Muscle layer of colon (tissue), 2 donors: ENCODE results near the gene PRKCH.
"Not testable (repeated sequence)": the region's sequence is repeated elsewhere in the genome, so short reads cannot be mapped to it uniquely, and the experiment has no call there.

Source experiments
- H3K27ac ChIP-seq: one replicate; pipeline ENCODE4 v1.7.0; 2013; ENCODE audit warnings: low read depth, mild to moderate bottlenecking, low read length, moderate library complexity
- H3K27me3 ChIP-seq, 2 donors: one replicate each; pipeline ENCODE4 v1.7.0; 2013; ENCODE audit warnings: low read length in 2 of 2, mild to moderate bottlenecking in 2 of 2; ENCODE audit not compliant: insufficient read depth in 2 of 2, control insufficient read depth in 1 of 2
- H3K36me3 ChIP-seq: one replicate; pipeline ENCODE4 v1.7.0; 2013; ENCODE audit warnings: mild to moderate bottlenecking, low read length; ENCODE audit not compliant: insufficient read depth
- H3K4me1 ChIP-seq: one replicate; pipeline ENCODE4 v1.7.0; 2013; ENCODE audit warnings: mild to moderate bottlenecking, low read length; ENCODE audit not compliant: insufficient read depth
- H3K4me3 ChIP-seq, 2 donors: one replicate each; pipeline ENCODE4 v1.7.0; 2013; ENCODE audit warnings: low read length in 2 of 2, low read depth in 1 of 2, mild to moderate bottlenecking in 1 of 2, moderate library complexity in 1 of 2
- H3K9ac ChIP-seq: one replicate; pipeline ENCODE4 v1.7.0; 2013; ENCODE audit warnings: low read length
- H3K9me3 ChIP-seq: one replicate; pipeline ENCODE4 v1.7.0; 2013; ENCODE audit warnings: mild to moderate bottlenecking, low read length
- donor health status: abdominal sarcoma.
- donor health status: Adenocarcinoma of cecum.

Gene PRKCH

GRCh38 chr14:61308701-61309100 is 12.7 kb upstream of the PRKCH start:
- not testable (repeated sequence) for H3K9me3 ChIP-seq, H3K9ac ChIP-seq, H3K36me3 ChIP-seq, H3K27ac ChIP-seq, H3K4me3 ChIP-seq, H3K27me3 ChIP-seq, H3K4me1 ChIP-seq

GRCh38 chr14:61315313-61315712 is 6.1 kb upstream of the PRKCH start:
- H3K9ac ChIP-seq: no peak overlapping the region
- H3K4me1 ChIP-seq: no peaks in the 10 kb centered on the region
- H3K27me3 ChIP-seq: no peaks in the 10 kb centered on the region
- H3K36me3 ChIP-seq: no peaks in the 10 kb centered on the region
- no peak overlapping the region for H3K4me3 ChIP-seq
- no peak overlapping the region for H3K27ac ChIP-seq
- no peaks in the 10 kb centered on the region for H3K9me3 ChIP-seq

GRCh38 chr14:61319086-61319485 is 2.3 kb upstream of the PRKCH start:
- Histone ChIP-seq H3K9ac (no peak overlapping the region), H3K36me3 (no peaks in the 10 kb centered on the region), H3K4me3 (no peak overlapping the region), H3K4me1 (no peaks in the 10 kb centered on the region), H3K27ac (no peak overlapping the region), H3K27me3 (peaks cover 6 to 22% of the 10 kb centered on the region in 2 donors), H3K9me3 (no peaks in the 10 kb centered on the region)

DNA sequence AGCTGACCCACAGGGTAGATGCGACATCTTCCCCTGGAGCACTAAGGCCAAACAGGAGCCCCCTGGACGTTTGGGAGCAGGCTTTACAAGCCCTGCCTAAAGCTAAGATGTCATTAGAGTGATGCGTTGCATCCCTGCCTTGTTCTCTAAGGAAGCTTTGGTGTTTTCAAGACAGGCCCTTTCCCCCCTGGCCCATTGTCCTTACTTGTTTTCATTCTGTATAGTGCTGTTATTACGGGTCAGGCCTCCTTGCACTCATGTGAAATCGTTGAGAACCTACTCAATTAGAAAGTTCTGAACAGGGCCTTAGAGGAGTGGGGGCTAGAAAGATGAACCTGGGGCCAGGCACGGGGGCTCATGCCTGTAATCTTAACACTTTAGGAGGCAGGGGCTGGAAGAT is 1.7 kb upstream of the PRKCH start:
- no peak overlapping the region for H3K27ac ChIP-seq
- no peaks in the 10 kb centered on the region for H3K4me1 ChIP-seq
- no peaks in the 10 kb centered on the region for H3K36me3 ChIP-seq
- peaks cover 6 to 22% of the 10 kb centered on the region in 2 donors for H3K27me3 ChIP-seq
- H3K4me3 ChIP-seq: no peak overlapping the region
- no peaks in the 10 kb centered on the region for H3K9me3 ChIP-seq
- H3K9ac ChIP-seq: no peak overlapping the region

- not testable (repeated sequence) for H3K4me1 ChIP-seq, H3K9me3 ChIP-seq, H3K27ac ChIP-seq
Measured at GRCh38 chr14:61320170-61320569, 1.2 kb upstream of the PRKCH start.

GRCh38 chr14:61320806-61321384 is 484 bp upstream of the PRKCH start:
- H3K36me3 ChIP-seq: no peaks in the 10 kb centered on the region
- peak overlapping the region; percentile 42 to 50 for H3K4me3 ChIP-seq
- no peak overlapping the region for H3K27ac ChIP-seq
- H3K9me3 ChIP-seq: no peaks in the 10 kb centered on the region
- peaks cover 6 to 22% of the 10 kb centered on the region in 2 donors for H3K27me3 ChIP-seq
- no peaks in the 10 kb centered on the region for H3K4me1 ChIP-seq
- no peak overlapping the region for H3K9ac ChIP-seq

More at GRCh38 chr14:61320170-61320569, 1.2 kb upstream of the PRKCH start:
- H3K4me3 ChIP-seq, H3K9ac ChIP-seq, H3K36me3 ChIP-seq: not testable (repeated sequence)
- peaks cover 6 to 22% of the 10 kb centered on the region in 2 donors for H3K27me3 ChIP-seq

DNA sequence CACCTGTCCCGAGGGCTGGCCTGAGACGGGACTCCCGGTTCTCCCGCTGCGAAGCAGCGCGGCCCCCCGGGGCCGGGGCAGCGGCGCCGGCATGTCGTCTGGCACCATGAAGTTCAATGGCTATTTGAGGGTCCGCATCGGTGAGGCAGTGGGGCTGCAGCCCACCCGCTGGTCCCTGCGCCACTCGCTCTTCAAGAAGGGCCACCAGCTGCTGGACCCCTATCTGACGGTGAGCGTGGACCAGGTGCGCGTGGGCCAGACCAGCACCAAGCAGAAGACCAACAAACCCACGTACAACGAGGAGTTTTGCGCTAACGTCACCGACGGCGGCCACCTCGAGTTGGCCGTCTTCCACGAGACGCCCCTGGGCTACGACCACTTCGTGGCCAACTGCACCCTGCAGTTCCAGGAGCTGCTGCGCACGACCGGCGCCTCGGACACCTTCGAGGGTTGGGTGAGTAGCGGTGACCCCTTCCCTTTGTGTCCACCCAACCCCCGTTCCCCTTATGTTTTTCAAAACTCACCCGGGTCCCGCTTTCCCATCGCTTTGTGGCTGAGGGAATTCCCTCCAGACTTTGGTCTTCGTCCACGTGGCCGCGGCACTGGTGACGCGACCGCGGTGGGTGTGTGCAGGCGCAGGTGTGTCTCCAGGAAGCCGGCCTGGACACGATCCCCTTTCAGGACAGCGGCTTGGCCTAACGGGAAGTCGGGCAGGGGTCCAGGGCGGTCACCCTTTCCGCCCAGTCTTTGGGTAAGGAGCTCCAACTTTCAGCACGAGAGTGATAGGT is 826 bp downstream of the PRKCH start:
- Histone ChIP-seq H3K4me1 (no peaks in the 10 kb centered on the region), H3K4me3 (peak overlapping the region in 1 of 2 donors; percentile 42), H3K27ac (no peak overlapping the region), H3K27me3 (peaks cover 6 to 22% of the 10 kb centered on the region in 2 donors), H3K36me3 (no peaks in the 10 kb centered on the region), H3K9ac (no peak overlapping the region), H3K9me3 (no peaks in the 10 kb centered on the region)

DNA sequence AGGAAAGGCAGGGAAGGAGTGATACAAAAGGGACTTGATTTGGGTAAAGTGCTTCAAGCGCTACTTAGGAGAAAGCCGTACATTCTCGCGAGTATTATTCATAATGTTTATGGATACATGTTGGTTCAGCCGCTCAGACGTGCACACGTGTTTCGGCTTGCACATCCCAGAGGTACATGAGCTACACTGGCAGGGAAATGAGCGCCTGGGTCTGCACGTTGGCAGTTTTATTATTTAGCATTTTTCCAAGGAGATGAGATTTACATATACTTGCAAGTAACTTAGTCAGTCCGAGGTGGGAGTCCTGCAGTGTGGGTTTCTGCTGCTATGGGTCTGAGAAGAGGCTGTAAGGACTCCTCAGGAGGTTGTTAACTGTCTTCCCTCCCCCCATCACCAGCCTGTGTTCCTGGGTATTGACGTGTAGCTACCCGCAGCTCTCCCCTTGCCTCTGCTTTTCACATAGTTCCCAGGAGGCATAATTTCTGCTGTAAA is 1.5 kb downstream of the PRKCH start:
- H3K4me1 ChIP-seq: no peaks in the 10 kb centered on the region
- peaks cover 6 to 22% of the 10 kb centered on the region in 2 donors for H3K27me3 ChIP-seq
- H3K27ac ChIP-seq: no peak overlapping the region
- H3K36me3 ChIP-seq: no peaks in the 10 kb centered on the region
- H3K4me3 ChIP-seq: peak overlapping the region in 1 of 2 donors; percentile 42
- H3K9me3 ChIP-seq: no peaks in the 10 kb centered on the region
- H3K9ac ChIP-seq: no peak overlapping the region

GRCh38 chr14:61323970-61324369 is 2.6 kb downstream of the PRKCH start:
- Histone ChIP-seq H3K27ac (no peak overlapping the region), H3K36me3 (no peaks in the 10 kb centered on the region), H3K9ac (no peak overlapping the region), H3K4me3 (no peak overlapping the region), H3K9me3 (no peaks in the 10 kb centered on the region), H3K4me1 (no peaks in the 10 kb centered on the region), H3K27me3 (peaks cover 6 to 22% of the 10 kb centered on the region in 2 donors)

DNA sequence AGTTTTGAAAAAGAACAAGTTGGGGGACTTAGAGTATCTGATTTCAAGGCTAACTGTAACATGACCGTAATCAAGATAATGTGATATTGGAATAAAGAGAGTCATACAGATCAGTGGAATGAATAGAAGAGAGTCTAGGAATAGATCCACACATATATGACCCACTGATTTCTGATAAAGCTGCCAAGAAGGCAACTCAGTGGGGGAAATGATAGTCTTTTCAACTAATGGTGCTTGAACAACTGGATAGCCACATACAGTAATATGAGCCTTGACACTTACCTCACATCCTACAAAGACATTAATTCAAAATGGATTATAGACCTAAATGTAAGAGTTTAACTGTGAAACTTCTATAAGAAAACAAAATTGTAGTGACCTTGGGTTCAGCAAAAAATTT is 3.8 kb downstream of the PRKCH start:
- no peaks in the 10 kb centered on the region for H3K9me3 ChIP-seq
- no peak overlapping the region for H3K9ac ChIP-seq
- no peak overlapping the region for H3K4me3 ChIP-seq
- H3K4me1 ChIP-seq: no peaks in the 10 kb centered on the region
- peaks cover 6 to 22% of the 10 kb centered on the region in 2 donors for H3K27me3 ChIP-seq
- no peaks in the 10 kb centered on the region for H3K36me3 ChIP-seq
- H3K27ac ChIP-seq: no peak overlapping the region

GRCh38 chr14:61326146-61326545 is 4.8 kb downstream of the PRKCH start:
- H3K4me1 ChIP-seq: no peaks in the 10 kb centered on the region
- no peaks in the 10 kb centered on the region for H3K36me3 ChIP-seq
- no peak overlapping the region for H3K4me3 ChIP-seq
- no peaks in the 10 kb centered on the region for H3K9me3 ChIP-seq
- H3K27ac ChIP-seq: no peak overlapping the region
- H3K9ac ChIP-seq: no peak overlapping the region
- peaks cover 6 to 18% of the 10 kb centered on the region in 2 donors for H3K27me3 ChIP-seq
